Kasumi-1 (cell line): ENCODE results near the gene PTX4.

ENCODE experiments used
- DNase-seq, 2 experiments: peaks; one replicate each; lab custom pipeline; 2025; lab: John Stamatoyannopoulos, UW

Gene PTX4

DNA sequence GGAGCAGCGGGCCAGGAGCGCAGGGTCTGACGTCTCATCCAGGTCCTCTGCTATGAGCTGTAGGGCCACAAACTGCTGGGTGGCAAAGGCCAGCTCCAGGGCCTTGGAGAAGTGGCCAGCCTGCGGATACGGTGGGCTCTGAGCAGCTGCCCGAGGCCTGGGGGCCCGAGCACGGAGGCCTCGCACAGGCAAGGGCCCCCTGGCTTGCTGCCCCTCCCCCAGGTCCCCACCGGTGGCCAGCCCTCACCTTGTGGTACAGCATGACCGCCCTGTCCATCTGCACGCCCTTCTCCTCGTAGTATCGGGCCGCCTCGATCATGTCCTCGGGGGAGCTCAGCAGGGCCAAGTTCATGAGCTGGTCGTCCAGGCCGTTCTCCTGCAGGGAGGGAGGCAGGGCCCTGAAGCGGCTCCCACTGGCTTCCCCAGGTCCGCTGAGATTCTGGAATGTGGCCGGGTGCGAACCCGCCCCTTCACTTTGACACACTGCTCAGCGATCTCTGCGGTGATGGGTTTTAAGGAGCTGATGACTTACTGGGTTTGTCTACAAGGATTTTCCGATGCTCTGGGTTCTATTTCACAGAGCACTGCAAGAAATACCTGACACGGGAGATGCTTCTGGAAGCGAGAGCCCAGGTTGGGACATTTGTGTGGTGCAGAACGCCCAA lies 35.0 kb upstream of the PTX4 start:
- no peak for DNase-seq

DNA sequence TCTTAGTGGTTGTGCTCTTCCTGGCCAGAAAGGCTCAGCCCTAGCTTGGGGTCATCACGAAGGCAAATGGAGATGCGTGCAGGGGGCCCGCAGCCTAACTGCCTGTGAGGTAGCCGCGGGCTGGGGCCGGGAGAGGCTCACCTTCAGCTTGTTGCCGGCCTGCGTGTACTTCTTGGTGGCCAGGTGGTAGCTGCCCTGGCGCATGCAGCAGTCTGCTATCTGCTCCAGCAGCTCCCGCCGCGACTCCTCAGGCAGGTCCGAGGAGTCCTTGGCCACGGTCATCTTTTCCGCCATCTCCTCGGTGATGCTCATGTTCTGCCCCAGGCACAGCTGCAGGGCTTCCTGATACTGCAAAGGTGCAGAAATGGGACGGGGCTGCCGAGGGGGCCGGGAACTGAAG lies 31.7 kb upstream of the PTX4 start:
- no peak for DNase-seq

DNA sequence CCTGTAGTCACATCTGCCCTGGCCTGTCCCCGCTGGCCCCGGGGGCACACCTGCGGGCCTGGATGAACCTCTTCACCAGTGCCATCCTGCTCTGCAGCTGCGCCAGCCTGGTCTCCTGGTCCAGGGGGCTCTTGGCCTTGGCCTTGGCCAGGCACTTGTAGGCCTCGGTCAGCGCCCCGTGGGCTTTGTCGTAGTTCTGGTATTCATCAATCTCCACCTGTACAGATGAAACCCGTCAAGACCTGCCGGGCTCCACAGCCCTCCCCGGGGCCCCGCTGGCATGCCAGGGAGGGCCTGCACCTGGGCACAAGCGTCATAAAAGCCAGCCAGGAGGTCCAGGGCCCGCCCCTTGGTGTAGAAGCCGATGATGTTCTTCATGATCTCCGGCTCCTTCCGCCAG lies 31.1 kb upstream of the PTX4 start:
- DNase-seq: no peak

DNA sequence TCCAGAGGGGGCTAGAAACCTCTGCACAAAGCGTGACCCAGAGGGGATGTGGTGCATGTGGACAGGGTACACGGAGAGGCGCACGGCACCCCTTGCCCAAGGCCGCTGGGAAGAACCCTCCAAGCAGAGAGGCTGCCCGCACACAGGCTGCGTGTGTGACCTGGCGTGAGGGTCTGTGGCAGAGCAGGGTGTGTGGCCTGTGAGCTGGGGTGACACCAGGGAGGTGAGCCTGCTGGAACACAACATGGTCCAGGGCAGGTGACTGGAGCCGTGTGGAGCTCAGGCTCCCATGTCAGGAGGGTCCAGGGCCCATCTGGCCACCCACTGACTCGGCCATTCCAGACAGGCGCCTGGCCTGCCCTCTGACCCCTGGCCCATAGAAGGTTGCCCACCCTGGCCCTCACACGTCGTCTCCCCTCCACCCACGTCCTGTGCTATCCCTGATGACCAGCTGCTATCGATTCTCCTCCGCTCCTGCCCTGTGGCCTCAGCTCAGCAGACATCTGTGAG lies 29.9 kb upstream of the PTX4 start:
- no peak for DNase-seq

DNA sequence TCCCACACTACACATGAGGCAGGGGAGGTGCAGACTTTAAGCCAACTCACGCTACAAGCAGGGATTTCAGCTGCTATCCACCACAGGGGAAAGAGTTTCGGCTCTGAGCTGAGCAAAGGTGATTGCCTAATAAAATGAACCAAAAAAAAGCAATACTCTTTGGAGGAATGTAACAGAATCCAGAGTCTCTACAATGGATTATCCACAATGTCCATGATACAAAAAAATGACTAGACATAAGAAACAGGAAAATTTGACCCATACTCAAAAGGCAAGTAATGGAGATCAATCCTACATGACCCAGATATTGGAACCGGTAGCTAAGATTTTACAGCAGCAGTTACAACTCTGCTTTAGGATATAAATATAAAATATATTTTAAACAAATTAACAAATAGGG lies 25.8 kb upstream of the PTX4 start:
- DNase-seq: no peak

DNA sequence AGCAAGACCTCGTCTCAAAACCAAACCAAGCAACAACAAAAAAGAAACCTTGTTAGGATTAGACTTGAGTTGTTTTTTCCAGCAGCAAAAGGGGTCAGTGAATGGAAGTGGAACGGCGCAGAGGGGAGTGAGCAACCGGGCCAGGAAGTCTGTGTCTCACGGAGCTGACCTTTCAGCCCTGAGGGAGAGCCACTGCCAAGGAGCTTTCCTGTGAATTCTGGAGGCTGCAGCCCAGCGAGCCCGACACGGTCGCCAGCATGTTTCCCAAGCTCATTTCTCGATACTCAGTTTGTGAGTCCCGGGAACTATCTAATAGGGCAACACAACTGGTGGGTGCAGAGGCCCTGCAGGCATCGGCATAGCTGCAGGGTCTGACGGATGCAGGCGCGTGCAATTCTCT lies 24.0 kb upstream of the PTX4 start:
- DNase-seq: no peak

DNA sequence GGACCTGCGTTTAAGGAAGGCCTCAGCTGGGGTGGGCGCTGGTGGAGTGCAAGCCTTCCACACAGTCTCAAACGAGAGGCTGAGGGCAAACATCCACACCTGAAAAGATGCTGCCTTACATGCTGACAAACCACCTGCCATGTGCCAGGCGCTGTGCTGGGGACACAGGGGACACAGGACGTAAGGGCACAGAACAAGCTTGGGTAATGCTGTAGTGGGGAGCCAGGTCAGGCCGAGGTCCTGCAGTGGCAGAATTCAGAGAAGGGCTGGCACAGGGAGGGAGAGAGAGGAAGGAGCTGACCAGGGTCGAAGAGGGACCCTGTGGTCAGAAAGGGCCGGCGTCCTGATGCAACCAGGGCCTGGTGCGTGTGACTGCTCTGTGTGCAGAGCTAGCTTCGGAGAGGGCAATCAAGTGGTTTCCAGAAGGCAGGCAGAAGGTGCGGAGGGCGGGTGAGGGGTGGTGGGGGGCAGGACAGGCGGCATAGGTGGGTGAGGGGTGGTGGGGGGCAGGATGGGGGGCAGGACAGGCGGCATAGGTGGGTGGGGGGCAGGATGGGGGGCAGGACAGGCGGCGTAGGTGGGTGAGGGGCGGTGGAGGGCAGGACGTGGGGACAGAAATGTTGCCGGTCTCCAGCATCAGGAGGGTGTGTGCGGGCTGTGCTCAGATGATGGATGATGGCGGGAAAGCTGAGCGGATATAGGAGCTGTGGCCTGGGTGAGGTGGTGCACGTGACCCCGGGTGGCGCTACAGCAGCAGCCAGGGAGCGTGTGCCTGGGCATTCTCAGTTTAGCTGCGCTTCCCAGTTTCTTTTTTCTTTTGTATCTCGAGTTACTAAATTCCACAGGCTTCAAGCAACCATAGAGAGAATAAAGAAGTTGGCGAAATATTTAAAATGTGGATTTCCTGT lies 23.2 kb upstream of the PTX4 start:
- DNase-seq: no peak

DNA sequence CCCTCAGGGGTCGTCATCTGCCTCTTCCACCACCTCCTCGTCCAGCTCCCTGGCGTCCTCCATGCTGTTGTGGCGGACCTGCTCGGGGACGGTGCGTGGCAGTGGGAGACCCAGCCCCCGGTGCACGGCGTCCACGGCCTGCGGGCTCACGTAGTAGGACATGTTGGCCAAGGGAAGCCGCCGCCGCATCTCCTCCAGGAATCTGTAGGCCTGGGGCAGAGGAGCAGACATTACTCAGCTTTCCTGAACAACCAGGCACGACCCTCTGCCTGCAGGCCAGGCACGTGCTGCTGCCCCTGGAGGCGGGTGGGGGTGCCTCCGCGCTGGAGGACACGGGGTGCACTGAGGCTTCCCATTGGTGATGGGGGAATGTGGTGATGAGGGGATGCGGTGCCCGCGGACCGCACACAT lies 22.2 kb upstream of the PTX4 start:
- DNase-seq: no peak

DNA sequence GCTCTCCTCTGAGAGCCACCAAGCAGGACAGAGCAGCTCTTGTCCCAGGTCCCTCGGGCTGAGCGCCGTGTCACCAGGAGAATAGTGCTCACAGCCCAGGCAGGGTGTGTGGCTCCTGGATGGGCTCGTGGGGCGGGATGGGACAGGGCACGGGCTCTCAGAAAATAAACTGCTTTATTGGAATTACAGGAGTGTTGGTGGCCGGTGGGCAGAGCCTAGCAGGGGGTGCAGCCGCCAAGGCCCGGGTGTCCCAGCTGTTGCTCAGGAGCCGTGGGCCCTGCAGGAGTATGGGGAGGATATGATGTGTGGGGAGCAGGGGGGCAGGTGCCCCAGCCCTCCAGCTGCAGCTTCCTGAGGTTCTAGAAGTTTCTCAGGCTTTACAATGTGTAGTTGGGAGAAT lies 21.5 kb upstream of the PTX4 start:
- no peak for DNase-seq

DNA sequence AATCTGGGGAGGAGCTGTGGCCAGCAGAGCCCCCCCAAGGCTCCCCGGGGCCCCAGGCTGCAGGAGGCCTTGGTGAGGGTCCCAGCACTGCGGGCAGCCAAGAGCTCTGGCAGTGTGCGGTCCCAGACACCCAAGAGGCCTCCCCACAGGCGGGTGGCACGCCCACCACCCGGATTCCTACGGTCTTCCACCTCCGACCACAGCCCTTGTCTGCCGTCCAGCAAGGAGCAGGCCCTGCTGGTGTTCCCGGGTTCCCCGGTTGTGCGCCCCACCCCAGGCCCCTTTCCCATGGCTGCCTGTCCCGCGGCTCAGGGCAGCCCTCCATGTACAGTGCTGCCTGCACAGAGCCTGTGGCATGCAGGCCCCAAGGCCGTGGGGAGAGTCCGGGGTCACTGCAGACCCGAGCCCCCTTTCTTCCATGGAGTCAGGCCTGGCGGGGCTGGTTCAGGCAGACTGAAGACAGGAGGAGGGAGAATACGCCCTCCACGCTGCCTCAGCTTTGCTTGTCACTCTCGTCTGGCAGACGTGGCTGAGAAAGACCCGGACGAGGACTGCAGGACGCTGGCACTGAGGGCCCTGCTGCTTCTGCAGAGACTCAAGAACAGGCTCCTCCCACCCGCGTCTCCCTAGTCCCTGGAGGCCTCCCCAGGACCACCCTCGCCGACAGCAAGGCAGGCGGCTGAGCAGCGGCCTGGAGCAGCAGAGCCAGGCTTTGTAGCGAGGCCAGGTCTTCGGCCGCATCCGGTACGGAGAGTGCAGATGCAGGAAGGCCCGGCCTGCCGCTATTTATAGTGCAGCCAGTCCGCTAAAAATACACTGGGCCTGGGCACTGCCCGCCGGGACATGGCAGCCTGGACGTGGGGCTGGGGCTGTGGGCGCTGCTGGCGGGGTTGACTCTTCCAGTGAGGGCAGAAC lies 20.8 kb upstream of the PTX4 start:
- no peak for DNase-seq

DNA sequence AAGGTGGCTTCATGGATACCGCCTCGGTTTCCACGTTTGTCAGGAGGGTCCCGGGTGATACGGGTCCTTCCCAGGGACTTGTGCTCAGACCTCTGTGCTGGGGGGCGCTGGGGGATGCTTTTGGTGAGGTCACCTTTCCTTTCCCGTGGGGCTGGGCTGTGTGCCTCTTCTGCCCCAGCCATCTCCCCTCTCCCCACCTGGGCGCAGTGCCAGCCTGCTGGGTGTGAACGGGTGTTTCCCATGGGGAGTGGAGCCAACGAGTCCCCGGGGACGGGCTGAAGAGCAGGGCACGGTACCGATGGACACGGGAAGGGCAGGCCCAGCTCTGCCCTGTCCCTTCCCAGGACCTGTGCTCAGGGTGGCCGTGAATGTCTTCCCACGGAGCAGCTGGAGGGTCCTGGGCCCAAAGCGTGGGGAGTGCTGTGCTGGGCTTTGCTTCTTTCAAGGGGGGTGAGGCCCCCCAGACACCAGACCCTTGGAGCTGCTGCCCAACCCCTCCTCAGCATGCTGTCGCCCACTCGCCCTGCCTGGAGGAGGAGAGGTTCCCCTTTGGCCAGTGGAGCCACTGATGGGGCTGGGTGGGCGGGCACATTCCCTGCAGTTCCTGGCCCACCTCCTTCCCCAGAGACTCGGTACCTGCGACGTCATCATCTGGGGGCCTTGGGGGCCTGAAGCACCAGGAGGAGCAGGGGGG lies 19.9 kb upstream of the PTX4 start:
- no peak for DNase-seq

DNA sequence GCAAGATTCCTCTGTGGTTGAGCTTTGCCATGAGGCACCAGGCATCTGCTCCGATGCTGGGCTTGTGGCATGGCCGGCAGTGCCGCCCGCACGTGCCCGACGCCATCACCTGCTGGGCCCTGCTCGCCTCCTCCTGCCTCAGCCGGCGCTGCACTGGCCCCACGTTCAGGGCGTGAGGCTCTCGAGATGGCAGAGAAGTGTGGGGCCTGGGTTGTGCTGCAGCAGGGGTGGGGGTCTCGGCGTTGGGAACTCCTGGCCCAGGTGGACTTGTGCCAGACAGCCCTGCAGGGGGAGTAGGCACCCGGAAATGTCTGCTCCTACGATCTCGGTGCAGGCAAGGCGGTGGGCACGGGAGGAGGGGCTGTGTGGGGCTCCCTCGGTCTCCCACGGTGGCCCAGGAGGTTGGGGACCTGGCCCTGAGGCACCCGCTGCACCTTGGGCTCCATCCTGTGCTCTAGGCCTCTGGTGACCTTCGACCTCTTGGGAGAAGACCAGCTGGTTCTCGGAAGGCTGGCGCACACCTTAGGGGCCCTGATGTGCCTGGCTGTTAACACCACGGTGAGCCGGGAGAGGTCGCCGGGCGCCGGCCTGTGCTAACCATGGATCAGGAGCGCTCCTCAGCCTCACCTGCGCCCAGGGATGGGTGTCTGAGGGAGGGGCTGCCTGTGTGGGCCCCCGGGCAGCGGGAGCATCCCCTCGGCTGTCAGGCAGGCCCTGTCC lies 17.9 kb upstream of the PTX4 start:
- no peak for DNase-seq

DNA sequence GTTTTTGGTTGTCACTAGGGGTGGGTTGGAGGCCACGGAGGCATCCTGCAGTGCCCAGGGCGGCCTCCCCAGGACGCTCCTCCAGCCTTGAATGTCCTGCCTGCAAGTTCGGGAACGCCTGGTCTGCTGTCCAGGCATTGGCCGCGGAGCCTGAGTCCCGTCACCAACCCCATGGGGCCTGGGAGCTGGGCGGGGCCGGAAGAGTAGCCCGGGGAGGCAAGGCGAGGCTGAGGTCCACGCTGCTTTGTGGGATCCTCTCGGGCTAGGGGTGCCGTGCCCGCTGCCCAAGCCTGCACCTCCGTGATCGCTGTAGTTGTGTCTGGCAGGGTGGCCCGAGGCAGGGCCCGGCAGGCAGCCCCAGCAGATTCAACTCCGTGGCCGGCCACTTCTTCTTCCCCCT lies 17.2 kb upstream of the PTX4 start:
- DNase-seq: no peak

DNA sequence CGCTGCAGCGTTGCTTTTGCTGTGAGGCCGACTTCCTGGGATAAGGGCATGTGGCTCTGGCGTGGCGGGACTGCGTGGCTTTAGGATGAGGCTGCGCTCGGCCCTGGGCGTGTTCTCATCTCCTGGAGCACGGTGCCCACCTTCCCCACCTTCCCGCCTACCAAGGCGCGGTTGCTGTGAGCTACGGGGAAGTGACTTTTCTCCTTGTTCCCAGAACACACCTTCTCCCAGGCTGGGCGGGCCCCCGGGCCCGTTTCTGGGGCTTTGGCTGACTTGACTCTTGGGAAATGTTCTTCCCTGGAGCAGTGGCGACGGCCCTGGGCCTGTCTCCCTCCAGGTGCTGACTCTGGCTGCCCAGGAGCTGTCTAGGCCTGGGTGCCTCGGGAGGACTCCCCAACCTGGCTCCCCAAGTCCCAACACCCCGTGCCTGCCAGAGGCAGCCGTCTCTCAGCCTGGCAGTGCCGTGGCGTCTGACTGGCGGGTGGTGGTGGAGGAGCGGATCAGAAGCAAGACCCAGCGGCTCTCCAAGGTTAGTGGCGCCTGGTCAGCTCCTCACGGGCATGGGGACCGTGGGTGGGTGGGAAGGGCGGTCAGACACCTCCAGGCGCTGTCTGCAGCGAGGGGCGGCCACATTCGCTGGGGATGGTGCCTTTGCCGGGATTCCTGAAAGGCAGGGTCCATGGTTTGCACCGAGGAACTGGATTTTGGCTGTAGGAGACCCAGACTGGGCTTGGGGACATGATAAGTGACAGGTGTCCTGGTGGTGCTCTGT lies 16.5 kb upstream of the PTX4 start:
- no peak for DNase-seq

DNA sequence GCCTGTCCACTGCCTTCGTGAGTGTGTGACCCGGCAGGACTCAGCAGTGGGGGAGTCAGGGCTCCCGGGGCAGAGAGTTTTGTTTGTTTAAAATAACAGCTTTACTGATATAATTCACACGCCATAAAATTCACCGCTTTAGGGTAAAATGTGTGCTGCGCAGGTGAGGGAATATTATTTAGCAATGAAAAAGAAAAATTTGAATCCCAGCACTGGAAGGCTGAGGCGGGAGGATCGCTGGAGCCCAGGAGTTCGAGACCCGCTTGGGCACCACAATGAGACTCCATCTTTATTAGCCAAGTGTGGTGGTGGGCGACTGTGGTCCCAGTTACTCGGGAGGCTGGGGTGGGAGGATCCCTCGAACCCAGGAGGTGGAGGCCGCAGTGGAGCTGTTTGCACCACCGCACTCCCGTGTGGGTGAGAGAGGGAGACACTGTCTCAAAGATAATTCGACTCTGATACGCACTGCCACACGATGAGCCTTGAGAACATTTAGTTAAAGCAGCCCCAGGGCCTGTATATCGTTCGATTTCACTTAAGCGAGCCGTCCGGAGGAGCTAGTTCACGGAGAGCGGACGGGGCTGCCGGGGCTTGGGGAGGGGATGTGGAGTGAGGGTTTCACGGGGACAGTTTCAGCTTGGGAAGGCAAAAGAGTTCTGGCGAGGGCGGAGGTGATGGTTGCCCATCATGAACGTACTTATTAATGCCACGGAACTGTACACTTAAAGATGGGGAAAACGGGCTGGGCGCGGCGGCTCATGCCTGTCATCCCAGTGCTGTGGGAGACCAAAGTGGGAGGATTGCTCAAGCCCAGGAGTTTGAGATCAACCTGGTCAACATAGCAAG lies 14.6 kb upstream of the PTX4 start:
- no peak for DNase-seq

DNA sequence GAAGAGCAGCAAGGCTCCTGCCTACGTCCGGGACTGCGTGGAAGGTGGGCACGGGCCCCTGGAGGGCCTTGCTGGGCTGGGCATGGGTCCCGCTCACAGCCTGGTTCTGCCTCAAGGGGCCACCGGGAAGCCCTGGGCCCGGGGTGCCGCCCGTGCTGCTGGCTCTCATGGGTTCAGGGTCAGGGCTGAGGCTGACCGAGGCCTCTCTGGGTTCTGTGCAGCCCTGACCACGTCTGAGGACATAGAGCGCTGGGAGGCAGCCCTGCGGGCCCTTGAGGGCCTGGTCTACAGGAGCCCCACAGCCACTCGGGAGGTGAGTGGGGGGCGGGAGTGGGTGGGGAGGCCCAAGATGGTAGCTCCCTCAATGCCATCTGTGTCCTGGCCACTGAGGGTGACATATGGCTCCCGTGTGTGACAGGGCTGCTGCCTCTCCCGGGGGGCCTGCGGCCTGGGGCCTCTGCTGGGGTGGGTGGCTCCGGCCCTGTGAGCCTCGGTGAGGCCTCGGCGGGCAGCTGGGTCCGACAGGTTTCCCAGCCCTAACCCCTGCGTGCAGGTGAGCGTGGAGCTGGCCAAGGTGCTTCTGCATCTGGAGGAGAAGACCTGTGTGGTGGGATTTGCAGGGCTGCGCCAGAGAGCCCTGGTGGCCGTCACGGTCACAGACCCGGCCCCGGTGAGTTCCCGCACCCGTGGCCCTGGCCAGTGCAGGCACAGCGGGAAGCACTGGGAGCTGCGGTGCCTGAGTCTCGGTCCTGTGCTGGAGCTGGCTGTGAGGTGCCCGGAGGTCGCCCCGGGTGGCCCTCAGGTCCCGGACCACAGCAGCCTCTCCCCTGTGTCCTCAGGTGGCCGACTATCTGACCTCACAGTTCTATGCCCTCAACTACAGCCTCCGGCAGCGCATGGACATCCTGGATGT lies 13.6 kb upstream of the PTX4 start:
- no peak for DNase-seq

DNA sequence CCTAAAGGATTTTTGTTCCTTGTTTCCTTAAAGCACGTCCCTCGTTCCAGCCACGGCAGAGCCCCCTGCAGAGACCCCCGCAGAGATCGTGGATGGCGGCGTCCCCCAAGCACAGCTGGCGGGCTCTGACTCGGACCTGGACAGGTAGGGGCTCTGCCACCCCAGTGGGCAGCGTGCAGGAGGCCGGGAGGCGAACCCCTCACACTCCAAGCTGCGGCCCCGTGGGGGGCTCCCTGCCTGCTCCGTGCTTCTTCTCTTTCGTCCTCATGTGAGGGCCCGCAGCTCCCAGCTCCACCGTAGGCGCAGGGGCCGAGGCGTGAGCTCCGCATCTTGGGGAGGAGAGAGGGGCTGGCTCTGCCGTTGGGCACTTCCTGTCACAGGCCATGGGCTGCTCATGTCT lies 12.9 kb upstream of the PTX4 start:
- no peak for DNase-seq

DNA sequence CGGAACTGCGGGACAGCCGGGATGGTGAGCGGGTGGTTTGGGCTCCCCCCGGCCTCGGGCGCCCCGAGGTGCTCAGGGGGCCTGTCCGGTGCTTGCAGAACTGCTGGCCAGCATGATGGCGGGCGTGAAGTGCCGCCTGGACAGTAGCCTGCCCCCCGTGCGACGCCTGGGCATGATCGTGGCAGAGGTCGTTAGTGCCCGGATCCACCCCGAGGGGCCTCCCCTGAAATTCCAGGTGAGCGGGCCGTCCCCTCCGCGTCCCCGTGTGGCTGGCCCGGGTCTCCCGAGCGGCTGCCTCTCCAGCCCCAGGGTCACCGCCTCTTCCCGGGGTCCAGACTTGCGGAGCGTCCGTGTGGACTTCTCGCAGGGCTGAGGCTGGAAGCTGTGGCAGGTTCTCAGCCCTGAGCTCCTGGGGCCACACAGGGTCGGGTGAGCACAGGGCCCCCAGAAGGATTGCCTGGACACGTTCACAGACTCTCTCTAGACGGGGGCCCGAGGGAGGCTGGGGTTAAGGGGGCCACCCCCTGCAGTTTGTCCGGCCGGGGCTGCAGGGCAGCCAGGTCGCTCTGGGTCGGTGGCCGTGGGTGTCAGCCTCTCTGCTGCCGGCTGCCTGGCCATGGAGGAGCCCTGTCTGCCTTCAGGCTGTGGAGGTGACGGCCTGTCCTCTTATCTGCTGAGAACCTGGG lies 11.9 kb upstream of the PTX4 start:
- no peak for DNase-seq
